IMR-90 (cell line): ENCODE measurements around the gene PSPH. TPM values are rescaled to one million over a fixed set of nuclear protein-coding genes. Genes with fewer than 3 reads are reported as not detected.

Source experiments
- ATAC-seq: fragments of 200-7000 bp; cut with Tn5 transposase; 2 replicates; pipeline ENCODE4 v1.9.1; 2020; ENCODE audit warnings: low read depth, mild to moderate bottlenecking, moderate library complexity
- BruUV-seq: library from RNA; stranded (reverse); fragments of 400-500 nt; replicated peaks from 2 replicates; lab custom pipeline; 2021; lab: Mats Ljungman, UMichigan
- CTCF ChIA-PET: fragments of 300-600 bp; formaldehyde crosslinking; extraction: SDS; loops from one replicate; lab custom pipeline; 2021; ENCODE audit warnings: antibody characterized with exemption; lab: Yijun Ruan, JAX
- POLR2A ChIA-PET: fragments of 300-600 bp; sonication (Branson Sonifier 250); formaldehyde crosslinking; loops from one replicate; lab custom pipeline; 2022; ENCODE audit warnings: antibody characterized with exemption; ENCODE audit not compliant: unreplicated experiment; lab: Charles Lee
- DNase-seq: peaks from one replicate; pipeline ENCODE4 v3.0.0; 2013
- H2AFZ ChIP-seq: replicated peaks from 2 replicates; pipeline ENCODE3; 2013; ENCODE audit warnings: low read length, mild to moderate bottlenecking; ENCODE audit not compliant: poor library complexity
- H2AK5ac ChIP-seq: 2 replicates; pipeline ENCODE4 v1.6.1; 2013; ENCODE audit warnings: low read depth, low read length, inconsistent platforms
- H2AK9ac ChIP-seq: replicated peaks from 2 replicates; pipeline ENCODE3; 2013; ENCODE audit warnings: mild to moderate bottlenecking, low read depth, low read length, moderate library complexity; ENCODE audit not compliant: poor library complexity
- H2BK120ac ChIP-seq: 2 replicates; pipeline ENCODE4 v1.6.1; 2013; ENCODE audit warnings: low read depth, low read length, inconsistent platforms
- H2BK15ac ChIP-seq: 3 replicates; pipeline ENCODE4 v1.6.1; 2013; ENCODE audit warnings: low read depth, low read length, inconsistent platforms
- H2BK20ac ChIP-seq: 2 replicates; pipeline ENCODE4 v1.6.1; 2013; ENCODE audit warnings: low read depth, mild to moderate bottlenecking, inconsistent platforms, low read length, moderate library complexity
- H2BK5ac ChIP-seq: 2 replicates; pipeline ENCODE4 v1.6.1; 2013; ENCODE audit warnings: mild to moderate bottlenecking, low read depth, low read length, inconsistent platforms; ENCODE audit not compliant: poor library complexity, severe bottlenecking
- H3K14ac ChIP-seq: replicated peaks from 2 replicates; pipeline ENCODE4 v1.6.1; 2013; ENCODE audit warnings: low read depth, low read length, inconsistent platforms
- H3K18ac ChIP-seq: 2 replicates; pipeline ENCODE4 v1.6.1; 2013; ENCODE audit warnings: low read depth, low read length, control low read depth
- H3K23ac ChIP-seq: 2 replicates; pipeline ENCODE4 v1.6.1; 2013; ENCODE audit warnings: low read depth, low read length, inconsistent platforms
- H3K27ac ChIP-seq: 2 replicates; pipeline ENCODE4 v1.5.1; 2013; ENCODE audit warnings: mild to moderate bottlenecking, control low read depth, low read length; ENCODE audit not compliant: insufficient read depth
- H3K27me3 ChIP-seq: 2 replicates; pipeline ENCODE4 v1.6.1; 2013; ENCODE audit warnings: low read length; ENCODE audit not compliant: control insufficient read depth, insufficient read depth
- H3K36me3 ChIP-seq: 2 replicates; pipeline ENCODE4 v1.6.1; 2013; ENCODE audit warnings: low read length, mixed read lengths; ENCODE audit not compliant: control insufficient read depth, insufficient read depth
- H3K4ac ChIP-seq: 2 replicates; pipeline ENCODE4 v1.6.1; 2013; ENCODE audit warnings: low read depth, low read length, inconsistent platforms
- H3K4me1 ChIP-seq: 2 replicates; pipeline ENCODE4 v1.6.1; 2013; ENCODE audit warnings: low read length, mixed read lengths; ENCODE audit not compliant: control insufficient read depth, insufficient read depth
- H3K4me2 ChIP-seq: 2 replicates; pipeline ENCODE4 v1.6.1; 2013; ENCODE audit warnings: low read depth, mild to moderate bottlenecking, control low read depth, low read length, moderate library complexity
- H3K4me3 ChIP-seq: 2 replicates; pipeline ENCODE4 v1.5.1; 2013; ENCODE audit warnings: low read depth, mild to moderate bottlenecking, control low read depth, low read length, moderate library complexity; ENCODE audit not compliant: insufficient read depth
- H3K56ac ChIP-seq: 2 replicates; pipeline ENCODE4 v1.6.1; 2013; ENCODE audit warnings: low read length, inconsistent platforms; ENCODE audit not compliant: insufficient read depth; ENCODE audit errors: extremely low read depth
- H3K79me1 ChIP-seq, 2 experiments: 2 replicates each; pipeline ENCODE4 v1.6.1; 2013; ENCODE audit warnings: low read length in 2 of 2, inconsistent platforms in 1 of 2, low read depth in 1 of 2
- H3K9ac ChIP-seq: 2 replicates; pipeline ENCODE4 v1.6.1; 2013; ENCODE audit warnings: low read depth, low read length, control low read depth
- H3K9me1 ChIP-seq: 2 replicates; pipeline ENCODE4 v1.6.1; 2013; ENCODE audit warnings: low read length, inconsistent platforms; ENCODE audit not compliant: insufficient read depth
- H3K9me3 ChIP-seq: 2 replicates; pipeline ENCODE4 v1.6.1; 2013; ENCODE audit warnings: low read length; ENCODE audit not compliant: control insufficient read depth, insufficient read depth
- H4K20me1 ChIP-seq: 2 replicates; pipeline ENCODE4 v1.6.1; 2013; ENCODE audit warnings: low read length, inconsistent platforms; ENCODE audit not compliant: insufficient read depth
- H4K5ac ChIP-seq: 2 replicates; pipeline ENCODE4 v1.6.1; 2013; ENCODE audit warnings: mild to moderate bottlenecking, low read depth, low read length, control low read depth
- H4K8ac ChIP-seq, 2 experiments: 2 replicates each; pipeline ENCODE4 v1.6.1; 2013; ENCODE audit warnings: low read depth in 2 of 2, low read length in 2 of 2, control low read depth in 1 of 2, inconsistent platforms in 1 of 2
- H4K91ac ChIP-seq: 2 replicates; pipeline ENCODE4 v1.6.1; 2013; ENCODE audit warnings: low read depth, low read length, inconsistent platforms; ENCODE audit not compliant: insufficient read depth
- CEBPB ChIP-seq: IDR thresholded peaks from 2 replicates; pipeline ENCODE4 v1.6.1; 2012; ENCODE audit warnings: low read depth, low read length, improper control_type of control experiment
- CTCF ChIP-seq: conservative IDR thresholded peaks from 2 replicates; pipeline ENCODE4 v1.5.1; 2012; ENCODE audit warnings: mild to moderate bottlenecking, low read depth, low read length, improper control_type of control experiment
- FOS ChIP-seq: fragments of 150-350 bp; IDR thresholded peaks from 2 replicates; pipeline ENCODE4 v1.6.1; 2016; ENCODE audit warnings: low read depth, low read length
- RAD21 ChIP-seq: IDR thresholded peaks from 2 replicates; pipeline ENCODE4 v1.6.1; 2012; ENCODE audit warnings: low read length, improper control_type of control experiment
- RFX5 ChIP-seq: IDR thresholded peaks from 2 replicates; pipeline ENCODE4 v1.8.0; 2012; ENCODE audit warnings: low read depth, mild to moderate bottlenecking, low read length, moderate library complexity
- USF2 ChIP-seq: fragments of 150-350 bp; IDR thresholded peaks from 2 replicates; pipeline ENCODE4 v1.6.1; 2017; ENCODE audit warnings: mild to moderate bottlenecking, antibody characterized with exemption, low read length, low read depth
- WGBS, 2 experiments: methylation state at CpG; one replicate each; pipeline versions ENCODE4 v1.1.5 to v1.1.7; 2013; ENCODE audit warnings: missing lambda C conversion rate in 2 of 2; ENCODE audit not compliant: insufficient read length in 1 of 2; ENCODE audit errors: extremely low coverage in 2 of 2; 5-methylcytosine and 5-hydroxymethylcytosine counted together
- dilution Hi-C: fragments of 300-500 bp; cut with HindIII; formaldehyde crosslinking; loops from one replicate; pipeline ENCODE4 v1.14.3; 2018; ENCODE audit warnings: low sequenced_read_pairs; ENCODE audit not compliant: unreplicated experiment
- in situ Hi-C: fragments of 300-500 bp; cut with MboI; formaldehyde crosslinking; loops from 3 replicates; pipeline ENCODE4 v1.14.3; 2019; ENCODE audit warnings: low sequenced_read_pairs, inconsistent platforms, mixed read lengths
- intact Hi-C: fragments of 100-400 bp; cut with micrococcal nuclease; formaldehyde crosslinking; loops from 2 replicates; pipeline ENCODE4 v1.10.0; 2022
- polyA plus RNA-seq, 3 experiments: library from polyadenylated mRNA; depleted of rRNA; stranded (reverse); fragments of >200 nt; gene quantifications; 2 replicates each; pipeline ENCODE4 v1.2.3, GENCODE V29; 2012; ENCODE audit warnings: low replicate concordance in 1 of 3
- total RNA-seq: library from RNA; depleted of rRNA; stranded (reverse); fragments of >200 nt; gene quantifications from 2 replicates; pipeline ENCODE4 v1.2.3, GENCODE V29; 2012

PSPH gene
- total and polyA plus RNA-seq, 2 of the 4 experiments (the other 2 are of a cell fraction): 31.8 to 48.4 TPM

DNA sequence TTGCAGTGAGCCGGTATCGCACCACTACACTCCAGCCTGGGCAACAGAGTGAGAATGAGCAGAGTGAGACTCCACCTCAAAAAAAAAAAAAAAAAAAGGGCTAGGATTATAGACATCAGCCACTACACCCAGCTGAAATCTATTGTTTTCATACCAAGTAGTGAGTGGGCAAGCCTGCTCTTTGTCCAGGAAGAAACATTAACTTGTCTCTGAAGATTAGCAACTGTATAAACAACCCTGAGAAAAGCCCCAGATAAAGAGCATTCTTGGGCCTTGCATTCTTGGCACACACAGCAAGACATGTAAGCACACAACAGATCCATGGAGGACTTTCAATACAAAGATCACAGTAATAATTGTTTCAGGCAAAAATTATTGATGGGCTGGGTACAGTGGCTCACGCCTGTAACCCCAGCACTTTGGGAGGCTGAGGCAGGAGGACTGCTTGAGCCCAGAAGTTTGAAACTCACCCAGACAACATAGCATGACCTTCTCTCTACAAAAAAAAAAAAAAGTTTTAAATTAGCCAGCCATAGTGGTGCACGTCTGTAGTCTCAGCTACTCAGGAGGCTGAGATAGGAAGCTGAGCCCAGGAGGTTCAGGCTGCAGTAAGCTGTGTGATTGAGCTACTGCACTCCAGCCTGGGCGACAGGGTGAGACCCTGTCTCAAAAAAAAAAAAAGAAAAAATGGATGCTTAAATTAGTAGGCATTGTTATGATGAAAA lies 4.4 kb downstream of the PSPH start:
- Histone ChIP-seq H2BK120ac (no peak overlapping the region; the same call in 1 of the 2 replicates), H2AK5ac (peak overlapping the region; percentile 82; the same call in 1 of the 2 replicates), H3K79me1 (peaks cover 18 to 29% of the 10 kb centered on the region in 2 experiments), H3K18ac (peak overlapping the region; percentile 58), H3K56ac (no peak overlapping the region), H3K4me3 (no peak overlapping the region), H2BK15ac (no peak overlapping the region), H4K8ac (peak overlapping the region in 1 of 2 experiments; percentile 51; a peak in 2 of 4 replicates), H2AK9ac (peak overlapping the region; percentile 72), H3K4me1 (peaks cover 8% of the 10 kb centered on the region), H4K91ac (peak overlapping the region; percentile 65), H3K27ac (peak overlapping the region; percentile 91), H3K4me2 (peak overlapping the region; percentile 41), H2BK5ac (peak overlapping the region; percentile 77), H3K14ac (peak overlapping the region; percentile 66; the same call in 1 of the 2 replicates), H2BK20ac (peak overlapping the region; percentile 42; the same call in 1 of the 2 replicates), H4K20me1 (no peaks in the 10 kb centered on the region), H4K5ac (peak overlapping the region; percentile 43), H3K23ac (no peak overlapping the region), H3K9me1 (peaks cover 4% of the 10 kb centered on the region; the same call in 1 of the 2 replicates), H3K4ac (peak overlapping the region; percentile 66), H3K27me3 (no peaks in the 10 kb centered on the region), H3K36me3 (peaks cover 3% of the 10 kb centered on the region; the same call in 1 of the 2 replicates), H2AFZ (no peak overlapping the region), H3K9ac (peak overlapping the region; percentile 19; the same call in 1 of the 2 replicates), H3K9me3 (no peaks in the 10 kb centered on the region)
- in situ Hi-C loops (no loop called here), intact Hi-C loops (loop anchor here (2.0 kb wide), 1 partner anchor 16 kb away; no protein-coding TSS in a partner anchor), dilution Hi-C loops (no loop called here)
- DNase-seq (peak; percentile 88), ATAC-seq (peak; percentile 5; the same call in 1 of the 2 replicates)
- CTCF ChIA-PET: no interaction called here
- TF ChIP-seq CTCF: no peak
- no peak for TF ChIP-seq USF2
- TF ChIP-seq RAD21: no peak
- no peak for TF ChIP-seq FOS
- no peak for TF ChIP-seq RFX5
- no peak for TF ChIP-seq CEBPB
- BruUV-seq: no TSS peak
- WGBS, 2 experiments: 0% methylated on average over 1 of the region's 5 CpGs; no CpG with 5 or more reads in 1 of the 2 experiments
- POLR2A ChIA-PET: no interaction called here
